Parathyroid adenoma (tissue), 2 donors: Measurements from ENCODE around the gene THNSL1.

ENCODE experiments used
- H2AFZ ChIP-seq: fragments of 300-600 bp; sonication (generic); one replicate; pipeline ENCODE4 v1.7.0; 2017; ENCODE audit warnings: antibody characterized with exemption, mild to moderate bottlenecking
- H3K27ac ChIP-seq: fragments of 300-600 bp; sonication (generic); one replicate; pipeline ENCODE4 v1.7.0; 2017
- H3K27me3 ChIP-seq: fragments of 300-600 bp; sonication (generic); one replicate; pipeline ENCODE4 v1.7.0; 2017; ENCODE audit warnings: low read length; ENCODE audit not compliant: control insufficient read depth, insufficient read depth
- H3K36me3 ChIP-seq: fragments of 300-600 bp; sonication (generic); one replicate; pipeline ENCODE4 v1.7.0; 2017; ENCODE audit warnings: low read length; ENCODE audit not compliant: control insufficient read depth, insufficient read depth
- H3K4me1 ChIP-seq: fragments of 300-600 bp; sonication (generic); one replicate; pipeline ENCODE4 v1.7.0; 2017; ENCODE audit warnings: control low read depth
- H3K4me2 ChIP-seq: fragments of 300-600 bp; sonication (generic); one replicate; pipeline ENCODE4 v1.7.0; 2017; ENCODE audit warnings: low read length
- H3K4me3 ChIP-seq: fragments of 300-600 bp; sonication (generic); one replicate; pipeline ENCODE4 v1.7.0; 2017; ENCODE audit warnings: low read depth, low read length
- H3K79me2 ChIP-seq: fragments of 300-600 bp; sonication (generic); one replicate; pipeline ENCODE4 v1.7.0; 2017; ENCODE audit warnings: control low read depth
- H3K9ac ChIP-seq: fragments of 300-600 bp; sonication (generic); one replicate; pipeline ENCODE4 v1.7.0; 2017; ENCODE audit warnings: mild to moderate bottlenecking
- H3K9me3 ChIP-seq: fragments of 300-600 bp; sonication (generic); one replicate; pipeline ENCODE4 v1.7.0; 2017; ENCODE audit warnings: low read length; ENCODE audit not compliant: control insufficient read depth
- TF ChIP-seq, protein P1 (sequence below): fragments of 300-600 bp; sonication (generic); IDR thresholded peaks from one replicate; pipeline ENCODE4 v1.7.0; 2017; ENCODE audit warnings: antibody characterized with exemption, mild to moderate bottlenecking
- donor health status: primary hyperparathyroidism.

The THNSL1 gene

DNA sequence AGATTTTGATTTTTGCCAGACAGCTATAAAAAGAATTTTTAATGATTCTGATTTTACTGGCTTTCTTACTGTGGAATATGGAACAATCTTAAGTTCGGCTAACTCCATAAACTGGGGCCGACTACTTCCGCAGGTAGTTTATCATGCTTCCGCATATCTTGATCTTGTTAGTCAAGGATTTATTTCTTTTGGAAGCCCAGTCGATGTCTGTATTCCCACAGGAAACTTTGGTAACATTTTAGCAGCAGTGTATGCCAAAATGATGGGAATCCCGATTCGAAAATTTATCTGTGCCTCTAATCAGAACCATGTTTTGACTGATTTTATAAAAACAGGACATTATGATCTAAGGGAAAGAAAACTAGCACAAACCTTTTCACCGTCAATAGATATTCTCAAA lies 8.1 kb downstream of the THNSL1 start:
- H2AFZ ChIP-seq = no peak overlapping the region
- no peaks in the 10 kb centered on the region for H3K36me3 ChIP-seq
- H3K4me3 ChIP-seq = no peak overlapping the region
- H3K4me2 ChIP-seq = no peak overlapping the region
- TF ChIP-seq, protein P1, sequence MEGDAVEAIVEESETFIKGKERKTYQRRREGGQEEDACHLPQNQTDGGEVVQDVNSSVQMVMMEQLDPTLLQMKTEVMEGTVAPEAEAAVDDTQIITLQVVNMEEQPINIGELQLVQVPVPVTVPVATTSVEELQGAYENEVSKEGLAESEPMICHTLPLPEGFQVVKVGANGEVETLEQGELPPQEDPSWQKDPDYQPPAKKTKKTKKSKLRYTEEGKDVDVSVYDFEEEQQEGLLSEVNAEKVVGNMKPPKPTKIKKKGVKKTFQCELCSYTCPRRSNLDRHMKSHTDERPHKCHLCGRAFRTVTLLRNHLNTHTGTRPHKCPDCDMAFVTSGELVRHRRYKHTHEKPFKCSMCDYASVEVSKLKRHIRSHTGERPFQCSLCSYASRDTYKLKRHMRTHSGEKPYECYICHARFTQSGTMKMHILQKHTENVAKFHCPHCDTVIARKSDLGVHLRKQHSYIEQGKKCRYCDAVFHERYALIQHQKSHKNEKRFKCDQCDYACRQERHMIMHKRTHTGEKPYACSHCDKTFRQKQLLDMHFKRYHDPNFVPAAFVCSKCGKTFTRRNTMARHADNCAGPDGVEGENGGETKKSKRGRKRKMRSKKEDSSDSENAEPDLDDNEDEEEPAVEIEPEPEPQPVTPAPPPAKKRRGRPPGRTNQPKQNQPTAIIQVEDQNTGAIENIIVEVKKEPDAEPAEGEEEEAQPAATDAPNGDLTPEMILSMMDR = no peak
- H3K27ac ChIP-seq = no peak overlapping the region
- H3K9me3 ChIP-seq = no peaks in the 10 kb centered on the region
- no peaks in the 10 kb centered on the region for H3K27me3 ChIP-seq
- H3K9ac ChIP-seq = no peak overlapping the region
- H3K79me2 ChIP-seq = no peaks in the 10 kb centered on the region
- no peaks in the 10 kb centered on the region for H3K4me1 ChIP-seq

DNA sequence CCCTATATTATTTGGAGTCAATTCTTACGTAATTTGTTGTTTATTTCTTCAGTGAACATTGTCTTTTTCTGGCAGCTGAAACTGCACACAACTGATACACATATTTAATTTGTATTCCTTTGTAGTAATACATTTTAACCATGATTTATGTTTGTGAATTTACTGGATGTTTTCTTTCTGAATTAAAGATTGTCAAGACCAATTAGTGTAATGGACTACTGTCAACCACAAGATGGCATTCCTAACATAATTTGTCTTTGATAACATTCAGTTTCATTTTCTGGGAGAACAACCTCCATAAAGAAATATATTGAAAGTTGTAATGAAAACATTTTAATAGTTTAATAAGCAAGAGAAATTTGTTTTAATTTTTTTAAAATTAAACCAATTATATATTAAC lies 10.1 kb downstream of the THNSL1 start:
- no peaks in the 10 kb centered on the region for H3K79me2 ChIP-seq

DNA sequence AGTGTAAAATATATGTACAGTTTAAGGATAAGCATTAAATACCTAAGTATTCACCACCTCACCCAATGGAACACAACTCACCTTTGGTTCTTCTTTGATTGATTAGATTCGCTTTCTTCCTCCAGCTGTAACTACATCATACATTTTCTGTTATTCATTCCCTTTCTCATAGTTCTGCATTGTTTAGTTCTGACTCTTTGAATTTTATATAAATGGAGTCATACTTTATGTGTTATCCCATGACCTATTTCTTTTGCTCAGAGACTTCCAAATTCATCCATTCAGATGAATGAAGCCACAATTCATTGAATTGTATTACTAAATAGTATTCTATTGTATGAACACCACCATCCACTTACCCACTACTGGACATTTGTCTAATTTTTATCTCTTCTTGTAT lies 12.3 kb downstream of the THNSL1 start:
- H3K79me2 ChIP-seq = no peaks in the 10 kb centered on the region
- no peak overlapping the region for H3K9ac ChIP-seq
- H3K9me3 ChIP-seq = no peaks in the 10 kb centered on the region
- H3K27me3 ChIP-seq = no peaks in the 10 kb centered on the region
- no peaks in the 10 kb centered on the region for H3K4me1 ChIP-seq
- no peaks in the 10 kb centered on the region for H3K36me3 ChIP-seq
- H3K27ac ChIP-seq = no peak overlapping the region
- TF ChIP-seq, protein P1 = no peak
- H3K4me3 ChIP-seq = no peak overlapping the region
- H2AFZ ChIP-seq = no peak overlapping the region
- no peak overlapping the region for H3K4me2 ChIP-seq

More for the DNA sequence above, 10.1 kb downstream of the THNSL1 start:
- no peak overlapping the region for H2AFZ ChIP-seq
- no peaks in the 10 kb centered on the region for H3K27me3 ChIP-seq
- TF ChIP-seq, protein P1 = no peak
- H3K36me3 ChIP-seq = no peaks in the 10 kb centered on the region
- no peak overlapping the region for H3K4me3 ChIP-seq
- H3K4me1 ChIP-seq = no peaks in the 10 kb centered on the region
- no peak overlapping the region for H3K27ac ChIP-seq
- H3K9ac ChIP-seq = no peak overlapping the region
- no peak overlapping the region for H3K4me2 ChIP-seq
- no peaks in the 10 kb centered on the region for H3K9me3 ChIP-seq

DNA sequence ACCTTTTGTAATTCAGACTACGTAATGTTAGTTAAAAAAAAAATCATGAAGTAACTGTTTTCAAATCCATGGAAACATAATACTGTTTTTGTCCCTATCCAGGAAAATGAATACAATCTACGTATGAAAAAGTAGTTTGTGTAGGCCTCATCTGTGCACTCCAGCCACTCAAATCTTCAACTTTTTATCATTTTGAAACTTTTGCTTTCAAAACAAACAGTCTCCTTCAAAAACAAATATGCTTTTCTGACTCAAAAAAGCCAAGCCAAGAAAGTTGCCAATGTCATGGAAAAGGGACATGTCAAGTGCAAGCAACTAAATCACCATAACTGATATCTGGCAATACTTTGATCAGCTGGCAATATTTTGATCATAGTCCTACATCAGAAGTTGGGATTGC lies 13.1 kb downstream of the THNSL1 start:
- Histone ChIP-seq H3K27me3 (no peaks in the 10 kb centered on the region), H2AFZ (no peak overlapping the region), H3K27ac (no peak overlapping the region), H3K4me3 (no peak overlapping the region), H3K4me2 (no peak overlapping the region), H3K79me2 (no peaks in the 10 kb centered on the region), H3K9ac (no peak overlapping the region), H3K9me3 (no peaks in the 10 kb centered on the region), H3K4me1 (no peaks in the 10 kb centered on the region), H3K36me3 (no peaks in the 10 kb centered on the region)
- TF ChIP-seq, protein P1 = no peak

DNA sequence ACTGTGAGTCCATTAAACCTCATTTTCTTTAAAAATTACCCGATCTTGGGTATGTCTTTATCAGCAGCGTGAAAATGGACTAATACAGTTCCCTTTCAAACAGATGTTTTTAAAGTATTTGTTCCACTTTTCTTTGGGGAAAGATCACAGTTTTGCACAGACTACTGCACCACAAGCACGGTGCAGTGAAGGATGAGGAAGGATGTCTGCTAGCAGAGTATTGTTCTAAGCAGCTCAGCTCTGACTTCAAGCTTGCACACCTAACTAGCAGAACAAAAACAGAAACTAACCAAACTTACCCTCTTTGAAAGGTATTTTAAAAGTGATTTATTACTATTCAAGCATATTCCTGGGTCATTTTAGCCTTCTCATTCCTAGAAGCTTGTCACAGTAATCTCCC lies 20.0 kb downstream of the THNSL1 start:
- TF ChIP-seq, protein P1 = no peak

More for the DNA sequence above, 20.0 kb downstream of the THNSL1 start:
- no peak overlapping the region for H3K4me3 ChIP-seq
- no peaks in the 10 kb centered on the region for H3K36me3 ChIP-seq
- no peaks in the 10 kb centered on the region for H3K9me3 ChIP-seq
- no peak overlapping the region for H2AFZ ChIP-seq
- H3K27me3 ChIP-seq = no peaks in the 10 kb centered on the region
- no peaks in the 10 kb centered on the region for H3K4me1 ChIP-seq
- no peak overlapping the region for H3K4me2 ChIP-seq
- no peak overlapping the region for H3K9ac ChIP-seq
- H3K27ac ChIP-seq = no peak overlapping the region
- no peaks in the 10 kb centered on the region for H3K79me2 ChIP-seq
